ENCODE data around the gene C11orf21.

- TF ChIP-seq CTCF (IDR thresholded peaks at IDR 0.05; ENCODE audit: insufficient read depth, low read length, poor library complexity, severe bottlenecking) (no peak), EZH2phosphoT487 (conservative IDR thresholded peaks at IDR 0.05; ENCODE audit: low read length) (no peak)
Measured at GRCh38 chr11:2306877-2307500, 5.3 kb upstream of the C11orf21 start.
